Chondrocyte (in vitro differentiated cells): ENCODE measurements around the gene NT5DC1. TPM values are rescaled to one million over a fixed set of nuclear protein-coding genes. Genes with fewer than 3 reads are reported as not detected.

Experiments
- DNase-seq: peaks from one replicate; pipeline ENCODE4 v3.0.0; 2021; ENCODE audit warnings: mixed read lengths, low spot score
- H3K27ac Mint-ChIP-seq: one replicate; pipeline ENCODE4 v1.8.0; 2021; ENCODE audit warnings: mild to moderate bottlenecking, moderate library complexity, mixed read lengths; ENCODE audit not compliant: unreplicated experiment
- H3K27me3 Mint-ChIP-seq: 2 replicates; pipeline ENCODE4 v1.8.0; 2021; ENCODE audit warnings: low read depth, mixed read lengths
- H3K36me3 Mint-ChIP-seq: 2 replicates; pipeline ENCODE4 v1.8.0; 2021; ENCODE audit warnings: low read depth, mixed read lengths
- H3K4me1 Mint-ChIP-seq: 2 replicates; pipeline ENCODE4 v1.8.0; 2021; ENCODE audit warnings: low read depth, mild to moderate bottlenecking, mixed read lengths
- H3K4me3 Mint-ChIP-seq: one replicate; pipeline ENCODE4 v1.8.0; 2021; ENCODE audit warnings: mild to moderate bottlenecking, moderate library complexity, mixed read lengths; ENCODE audit not compliant: unreplicated experiment
- H3K9me3 Mint-ChIP-seq: 2 replicates; pipeline ENCODE4 v1.8.0; 2021; ENCODE audit warnings: low read depth, mixed read lengths
- CTCF ChIP-seq: fragments of 200-600 bp; sonication (generic); IDR thresholded peaks from 2 replicates; pipeline ENCODE4 v1.5.0; 2021; ENCODE audit warnings: antibody characterized with exemption, mild to moderate bottlenecking, moderate library complexity
- total RNA-seq: library from RNA; stranded (reverse); gene quantifications from 3 replicates; pipeline ENCODE4 v1.2.1, GENCODE V29; 2021

Gene NT5DC1
- total RNA-seq, 1 donor from 2014 or later, result 20.6 TPM

GRCh38 chr6:116078945-116079344 is 21.7 kb upstream of the NT5DC1 start:
- Mint-ChIP-seq H3K27ac (no peak overlapping the region), H3K4me1 (no peaks in the 10 kb centered on the region), H3K36me3 (no peaks in the 10 kb centered on the region), H3K27me3 (no peaks in the 10 kb centered on the region), H3K9me3 (no peaks in the 10 kb centered on the region), H3K4me3 (no peak overlapping the region)
- no peak for TF ChIP-seq CTCF
- DNase-seq, result no peak

GRCh38 chr6:116083052-116083451 is 17.6 kb upstream of the NT5DC1 start:
- Mint-ChIP-seq H3K27ac (no peak overlapping the region), H3K36me3 (no peaks in the 10 kb centered on the region), H3K27me3 (no peaks in the 10 kb centered on the region), H3K4me3 (no peak overlapping the region), H3K4me1 (peaks cover 18% of the 10 kb centered on the region), H3K9me3 (no peaks in the 10 kb centered on the region)
- no peak for DNase-seq
- no peak for TF ChIP-seq CTCF

- H3K9me3 Mint-ChIP-seq, result no peaks in the 10 kb centered on the region
- no peaks in the 10 kb centered on the region for H3K36me3 Mint-ChIP-seq
- H3K27me3 Mint-ChIP-seq, result no peaks in the 10 kb centered on the region
- H3K4me1 Mint-ChIP-seq, result peaks cover 27% of the 10 kb centered on the region
- no peak for DNase-seq
- H3K4me3 Mint-ChIP-seq, result no peak overlapping the region
- no peak overlapping the region for H3K27ac Mint-ChIP-seq
- TF ChIP-seq CTCF, result no peak
Measured at GRCh38 chr6:116084284-116084683, 16.4 kb upstream of the NT5DC1 start.

GRCh38 chr6:116087437-116088027 is 13.1 kb upstream of the NT5DC1 start:
- Mint-ChIP-seq H3K4me3 (no peak overlapping the region), H3K27ac (peak overlapping the region; percentile 17), H3K27me3 (no peaks in the 10 kb centered on the region), H3K36me3 (no peaks in the 10 kb centered on the region), H3K4me1 (peaks cover 27% of the 10 kb centered on the region), H3K9me3 (no peaks in the 10 kb centered on the region)
- no peak for DNase-seq
- TF ChIP-seq CTCF, result peak; percentile 51

- Mint-ChIP-seq H3K4me3 (no peak overlapping the region), H3K27me3 (no peaks in the 10 kb centered on the region), H3K9me3 (no peaks in the 10 kb centered on the region), H3K4me1 (peaks cover 27% of the 10 kb centered on the region), H3K27ac (no peak overlapping the region), H3K36me3 (no peaks in the 10 kb centered on the region)
- DNase-seq, result no peak
- TF ChIP-seq CTCF, result no peak
Measured at GRCh38 chr6:116088946-116089345, 11.7 kb upstream of the NT5DC1 start.
